ENCODE results near the gene MED13.

DNA sequence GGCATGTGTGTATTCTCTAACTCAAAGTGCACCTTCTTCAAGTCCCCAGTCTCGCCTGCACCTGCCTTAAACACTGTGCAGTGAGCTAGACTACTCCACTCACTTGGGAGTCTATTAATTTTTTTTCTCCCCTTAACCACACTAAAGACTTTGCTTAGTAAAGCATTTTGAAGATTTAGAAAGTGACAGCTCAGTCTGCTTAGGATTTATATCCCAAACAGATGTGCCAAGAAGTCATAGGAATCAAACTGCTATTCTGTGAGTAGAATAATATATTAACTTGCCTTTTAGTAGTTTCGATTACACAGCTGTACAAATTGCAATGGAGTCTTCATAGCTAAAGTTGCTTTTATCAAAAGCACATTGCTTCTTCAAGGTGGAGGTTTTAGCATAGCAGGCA lies 47.2 kb upstream of the MED13 start:
- TF ChIP-seq POLR2A (IDR thresholded peaks at IDR 0.05), result no peak
- TF ChIP-seq, protein P1, sequence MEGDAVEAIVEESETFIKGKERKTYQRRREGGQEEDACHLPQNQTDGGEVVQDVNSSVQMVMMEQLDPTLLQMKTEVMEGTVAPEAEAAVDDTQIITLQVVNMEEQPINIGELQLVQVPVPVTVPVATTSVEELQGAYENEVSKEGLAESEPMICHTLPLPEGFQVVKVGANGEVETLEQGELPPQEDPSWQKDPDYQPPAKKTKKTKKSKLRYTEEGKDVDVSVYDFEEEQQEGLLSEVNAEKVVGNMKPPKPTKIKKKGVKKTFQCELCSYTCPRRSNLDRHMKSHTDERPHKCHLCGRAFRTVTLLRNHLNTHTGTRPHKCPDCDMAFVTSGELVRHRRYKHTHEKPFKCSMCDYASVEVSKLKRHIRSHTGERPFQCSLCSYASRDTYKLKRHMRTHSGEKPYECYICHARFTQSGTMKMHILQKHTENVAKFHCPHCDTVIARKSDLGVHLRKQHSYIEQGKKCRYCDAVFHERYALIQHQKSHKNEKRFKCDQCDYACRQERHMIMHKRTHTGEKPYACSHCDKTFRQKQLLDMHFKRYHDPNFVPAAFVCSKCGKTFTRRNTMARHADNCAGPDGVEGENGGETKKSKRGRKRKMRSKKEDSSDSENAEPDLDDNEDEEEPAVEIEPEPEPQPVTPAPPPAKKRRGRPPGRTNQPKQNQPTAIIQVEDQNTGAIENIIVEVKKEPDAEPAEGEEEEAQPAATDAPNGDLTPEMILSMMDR (IDR thresholded peaks at IDR 0.05), result no peak
